ENCODE results near the gene MBD5.

The MBD5 gene

DNA sequence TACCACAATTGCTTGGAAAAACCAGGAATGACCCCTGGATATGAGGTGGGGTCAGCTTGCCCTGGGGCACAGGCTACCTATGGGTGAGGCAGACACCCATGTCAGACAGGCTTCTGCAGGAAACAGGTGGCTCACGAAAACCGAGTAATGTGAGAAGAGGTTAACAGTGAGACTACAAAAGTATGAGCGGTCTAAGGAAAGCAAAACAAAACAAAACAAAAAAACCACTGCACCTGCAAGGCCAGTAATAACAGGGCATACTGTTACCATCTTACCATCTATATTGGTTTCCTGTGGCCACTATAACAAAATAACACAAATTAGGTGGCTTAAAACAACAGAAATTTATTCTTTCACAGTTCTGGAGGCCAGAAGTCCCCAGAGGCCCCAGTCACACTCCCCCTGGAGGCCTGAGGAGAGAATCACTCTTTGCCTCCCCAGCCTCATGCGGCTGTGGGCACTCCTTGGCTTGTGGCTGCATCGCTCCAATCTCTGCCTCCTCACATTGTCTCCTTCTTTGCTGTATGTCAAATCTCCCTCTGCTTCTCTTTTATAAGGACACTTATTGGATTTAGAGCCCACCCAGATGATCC, 537.0 kb downstream of the MBD5 start:
- no peak overlapping the region for H3K27ac Mint-ChIP-seq
- H3K4me1 Mint-ChIP-seq (ENCODE audit: low read depth), result no peaks in the 10 kb centered on the region
- no peaks in the 10 kb centered on the region for H3K27me3 Mint-ChIP-seq (ENCODE audit: low read depth)
- H3K4me3 Mint-ChIP-seq, result no peak overlapping the region
- H3K36me3 Mint-ChIP-seq (ENCODE audit: low read depth), result no peaks in the 10 kb centered on the region
- H3K9me3 Mint-ChIP-seq, result peaks cover 7% of the 10 kb centered on the region

- Mint-ChIP-seq H3K4me3 (no peak overlapping the region), H3K27ac (no peak overlapping the region), H3K27me3 (ENCODE audit: low read depth) (no peaks in the 10 kb centered on the region), H3K9me3 (peaks cover 7% of the 10 kb centered on the region), H3K4me1 (ENCODE audit: low read depth) (no peaks in the 10 kb centered on the region), H3K36me3 (ENCODE audit: low read depth) (no peaks in the 10 kb centered on the region)
Measured at GRCh38 chr2:148560496-148560895, 539.6 kb downstream of the MBD5 start.

GRCh38 chr2:148561389-148561788, 540.5 kb downstream of the MBD5 start:
- peaks cover 4% of the 10 kb centered on the region for H3K27me3 Mint-ChIP-seq (ENCODE audit: low read depth)

GRCh38 chr2:148565272-148565894, 544.5 kb downstream of the MBD5 start:
- H3K27ac Mint-ChIP-seq, result no peak overlapping the region
- no peaks in the 10 kb centered on the region for H3K9me3 Mint-ChIP-seq
- H3K27me3 Mint-ChIP-seq (ENCODE audit: low read depth), result peaks cover 4% of the 10 kb centered on the region
- H3K4me3 Mint-ChIP-seq, result no peak overlapping the region
- peaks cover 16% of the 10 kb centered on the region for H3K4me1 Mint-ChIP-seq (ENCODE audit: low read depth)
- H3K36me3 Mint-ChIP-seq (ENCODE audit: low read depth), result no peaks in the 10 kb centered on the region

More at GRCh38 chr2:148561389-148561788, 540.5 kb downstream of the MBD5 start:
- Mint-ChIP-seq H3K4me3 (no peak overlapping the region), H3K4me1 (ENCODE audit: low read depth) (no peaks in the 10 kb centered on the region), H3K36me3 (ENCODE audit: low read depth) (no peaks in the 10 kb centered on the region), H3K9me3 (peaks cover 7% of the 10 kb centered on the region), H3K27ac (no peak overlapping the region)
